Stimulated activated CD4-positive, alpha-beta T cell treated with anti-CD3 and anti-CD28 coated beads, Interleukin-12 subunit alpha, Interleukin-12 subunit beta, amount 100 ng/mL, for 48 hours (primary cell): ENCODE data around the gene OPRL1.

Source experiments
- DNase-seq, 3 donors: peaks; one replicate each; pipeline ENCODE4 v3.0.0-alpha.2; 2020; ENCODE audit warnings: low read depth in 2 of 3, low spot score in 1 of 3

OPRL1 gene

DNA sequence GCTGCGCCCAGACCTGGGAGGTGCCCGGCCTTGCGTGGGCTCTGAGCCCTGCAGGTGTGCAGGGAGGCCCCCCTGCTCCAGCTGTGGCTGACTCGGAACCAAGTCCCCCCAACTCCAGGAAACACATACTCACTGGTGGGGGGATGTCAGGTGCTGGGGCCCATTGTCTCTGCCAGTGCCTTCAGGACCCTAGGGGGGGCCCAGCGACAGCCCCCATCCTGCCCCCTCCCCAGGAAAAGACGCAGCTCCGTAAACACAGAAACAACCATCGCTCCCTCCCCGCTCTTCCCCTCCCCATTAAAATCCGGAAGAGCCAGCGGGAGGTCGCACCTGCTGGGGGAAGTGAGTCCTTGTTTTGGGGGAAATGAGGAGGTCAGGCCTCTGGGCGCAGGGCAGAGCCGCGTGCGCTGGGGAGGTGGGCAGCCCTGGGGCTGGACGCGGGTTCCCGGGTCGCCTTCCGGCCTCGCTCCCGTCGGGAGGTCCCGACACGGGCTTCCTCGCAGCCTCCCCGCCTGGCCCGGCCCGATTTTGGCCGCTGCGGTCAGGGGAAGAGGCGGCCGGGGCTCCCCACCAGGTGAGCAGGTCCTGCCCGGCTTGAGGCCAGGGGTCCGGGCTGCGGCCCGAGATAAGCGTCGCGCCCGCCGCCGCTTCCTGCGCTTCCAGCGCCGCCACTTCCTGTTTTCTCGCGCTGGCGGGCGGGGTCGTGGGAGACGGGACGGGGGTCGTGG lies 37.7 kb upstream of the OPRL1 start:
- DNase-seq, result no peak

DNA sequence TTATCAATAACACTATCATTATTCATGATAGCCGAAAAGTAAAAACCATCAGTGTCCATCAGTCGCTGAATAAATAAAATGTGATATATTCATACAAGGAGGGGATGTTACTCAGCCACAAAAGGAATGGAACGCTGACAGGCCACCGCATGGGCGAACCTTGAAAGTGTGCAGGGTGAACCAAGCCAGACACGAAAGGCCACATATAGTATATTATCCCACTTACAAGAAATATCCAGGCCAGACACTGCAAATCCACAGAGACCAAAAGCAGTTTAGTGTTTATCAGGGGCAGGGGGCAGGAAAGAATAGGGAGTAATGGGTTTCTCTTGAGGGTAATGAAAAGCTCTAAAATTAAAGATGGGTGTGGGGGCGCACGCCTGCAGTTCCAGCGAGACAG lies 36.1 kb upstream of the OPRL1 start:
- no peak for DNase-seq

DNA sequence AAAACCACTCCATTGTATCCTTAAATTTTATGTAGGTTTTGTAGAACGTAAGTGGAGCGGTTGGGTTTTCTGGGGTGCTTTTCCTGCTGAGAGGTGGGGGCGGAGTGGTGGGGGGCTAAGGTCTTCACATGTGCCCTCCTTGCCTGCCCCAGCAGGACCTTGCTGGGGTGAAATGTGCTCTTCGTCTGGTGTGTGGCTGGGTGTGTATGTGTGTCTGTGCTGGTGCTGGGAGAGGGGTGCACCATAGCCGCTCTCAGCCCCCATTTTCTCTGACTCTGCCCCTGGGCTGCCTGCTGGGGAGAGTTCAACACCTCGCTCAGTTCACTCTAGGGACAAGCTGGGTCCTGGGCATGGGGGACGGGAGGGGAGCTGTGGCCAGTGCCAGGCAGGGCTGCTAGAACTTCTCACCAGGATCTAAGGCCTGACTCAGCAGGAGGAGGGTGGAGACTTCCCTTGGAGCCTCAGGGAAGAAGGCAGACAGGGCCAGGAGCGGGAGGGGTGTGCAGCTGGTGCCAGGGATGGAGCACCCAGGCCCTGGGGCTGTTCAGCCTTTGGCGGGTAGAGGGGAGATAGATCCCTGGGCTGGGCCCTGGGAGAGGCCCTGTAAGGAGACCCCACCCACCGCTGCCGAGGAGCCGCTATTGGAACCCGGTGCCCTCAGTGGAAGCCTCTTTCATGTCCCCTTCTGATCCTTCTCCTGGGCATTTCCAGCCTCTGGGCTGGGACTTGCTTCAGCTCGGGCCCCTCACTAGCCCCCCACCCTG lies 35.2 kb upstream of the OPRL1 start:
- DNase-seq, result no peak

DNA sequence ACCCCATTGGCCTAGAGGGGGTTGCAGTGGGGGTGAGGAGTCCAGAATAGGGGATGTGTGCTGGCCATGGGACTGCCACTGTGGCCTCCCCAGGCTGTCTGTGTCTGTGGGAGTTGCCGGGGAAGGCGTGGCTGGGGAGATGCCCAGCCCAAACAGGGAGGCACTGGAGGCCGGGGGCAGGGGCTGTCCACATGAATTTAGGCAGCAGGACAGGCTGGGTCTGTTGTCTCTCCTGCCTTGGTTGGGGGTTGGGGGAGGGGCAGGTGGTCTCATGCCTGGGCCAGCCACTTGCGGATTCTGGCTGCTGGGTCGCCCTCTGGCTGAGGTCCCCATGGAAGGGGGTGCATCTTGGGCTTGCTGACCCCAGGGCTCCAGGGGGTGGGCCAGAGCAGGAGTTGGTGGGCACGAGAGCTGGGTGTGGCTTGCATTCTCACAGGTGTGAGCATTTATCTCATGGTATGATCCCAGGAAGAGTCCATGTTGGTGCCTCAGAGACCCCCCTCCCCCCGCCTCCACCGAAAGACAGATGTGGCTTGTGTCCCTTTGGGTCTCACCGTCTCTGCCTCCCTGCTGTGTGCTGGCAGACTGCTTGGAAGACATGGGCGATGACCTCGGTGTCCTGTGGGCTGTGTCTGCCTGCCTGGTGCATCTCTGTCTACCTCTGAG lies 34.4 kb upstream of the OPRL1 start:
- DNase-seq, result no peak

DNA sequence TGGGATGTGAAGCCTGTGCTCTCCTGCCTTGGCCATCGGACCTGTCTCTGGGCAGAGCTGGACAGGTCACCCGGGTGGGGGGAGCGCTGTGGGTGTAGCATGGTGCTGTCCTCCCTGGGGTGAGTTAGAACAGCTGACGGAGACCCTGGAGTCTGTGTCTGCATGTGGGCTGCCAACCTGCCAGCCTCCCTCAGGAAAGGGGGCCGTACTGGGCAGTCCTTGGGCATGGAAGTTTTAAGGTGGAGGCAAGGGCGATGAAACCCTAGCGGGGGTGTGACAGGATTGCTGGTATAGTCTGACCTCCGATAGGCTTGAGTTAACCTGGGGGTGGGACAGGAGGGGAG lies 32.9 kb upstream of the OPRL1 start:
- no peak for DNase-seq

DNA sequence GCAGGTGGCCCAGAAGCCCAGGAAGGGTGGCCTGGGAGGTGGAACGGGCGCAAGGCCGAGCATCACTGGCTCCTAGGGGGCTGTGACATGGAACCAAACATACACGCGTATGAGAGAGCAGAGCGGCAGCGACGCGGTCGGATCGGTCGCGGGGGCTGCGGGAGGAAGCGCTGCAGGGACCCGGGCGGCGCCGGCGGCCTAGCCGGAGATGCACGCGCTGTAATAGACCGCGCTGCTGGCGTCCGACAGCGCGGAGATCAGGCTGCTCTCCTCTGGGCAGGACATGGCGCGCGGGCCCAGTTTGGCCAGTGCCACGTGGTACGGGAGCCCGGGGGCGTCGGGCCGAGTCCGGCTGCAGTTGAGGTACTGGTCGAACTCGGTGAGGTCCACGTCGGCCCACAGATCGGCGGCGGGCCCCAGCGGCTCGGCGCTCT lies 31.9 kb upstream of the OPRL1 start:
- no peak for DNase-seq

DNA sequence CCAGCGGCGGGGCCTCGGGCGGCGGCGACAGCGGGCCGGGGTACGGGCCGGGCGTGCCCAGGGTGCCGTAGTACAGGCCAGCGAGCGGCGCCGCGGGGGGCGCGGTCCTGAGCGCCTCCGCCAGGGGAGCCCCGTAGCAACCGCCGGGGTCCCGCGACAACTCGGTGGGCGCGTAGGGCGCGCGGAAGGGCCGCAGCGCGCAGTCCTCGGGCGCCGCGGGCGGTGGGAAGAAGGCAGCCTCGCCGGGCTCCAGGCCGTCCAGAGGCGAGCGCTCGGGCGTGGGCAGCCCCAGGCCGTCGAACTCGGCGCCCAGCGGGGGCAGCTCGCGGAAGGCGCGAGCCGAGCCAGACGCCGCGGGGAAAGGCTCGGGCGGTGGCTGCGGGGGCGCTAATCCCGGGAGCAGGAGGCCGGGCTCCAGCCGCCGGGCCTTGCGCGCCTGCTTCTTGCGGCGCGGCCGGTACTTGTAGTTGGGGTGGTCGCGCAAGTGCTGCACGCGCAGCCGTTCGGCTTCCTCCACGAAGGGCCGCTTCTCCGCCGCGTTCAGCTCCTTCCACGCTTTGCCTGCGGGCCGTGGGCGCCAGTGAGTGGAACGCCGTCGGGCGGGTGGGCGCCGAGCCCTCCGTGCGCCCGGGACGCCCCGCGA lies 31.4 kb upstream of the OPRL1 start:
- DNase-seq, result no peak

DNA sequence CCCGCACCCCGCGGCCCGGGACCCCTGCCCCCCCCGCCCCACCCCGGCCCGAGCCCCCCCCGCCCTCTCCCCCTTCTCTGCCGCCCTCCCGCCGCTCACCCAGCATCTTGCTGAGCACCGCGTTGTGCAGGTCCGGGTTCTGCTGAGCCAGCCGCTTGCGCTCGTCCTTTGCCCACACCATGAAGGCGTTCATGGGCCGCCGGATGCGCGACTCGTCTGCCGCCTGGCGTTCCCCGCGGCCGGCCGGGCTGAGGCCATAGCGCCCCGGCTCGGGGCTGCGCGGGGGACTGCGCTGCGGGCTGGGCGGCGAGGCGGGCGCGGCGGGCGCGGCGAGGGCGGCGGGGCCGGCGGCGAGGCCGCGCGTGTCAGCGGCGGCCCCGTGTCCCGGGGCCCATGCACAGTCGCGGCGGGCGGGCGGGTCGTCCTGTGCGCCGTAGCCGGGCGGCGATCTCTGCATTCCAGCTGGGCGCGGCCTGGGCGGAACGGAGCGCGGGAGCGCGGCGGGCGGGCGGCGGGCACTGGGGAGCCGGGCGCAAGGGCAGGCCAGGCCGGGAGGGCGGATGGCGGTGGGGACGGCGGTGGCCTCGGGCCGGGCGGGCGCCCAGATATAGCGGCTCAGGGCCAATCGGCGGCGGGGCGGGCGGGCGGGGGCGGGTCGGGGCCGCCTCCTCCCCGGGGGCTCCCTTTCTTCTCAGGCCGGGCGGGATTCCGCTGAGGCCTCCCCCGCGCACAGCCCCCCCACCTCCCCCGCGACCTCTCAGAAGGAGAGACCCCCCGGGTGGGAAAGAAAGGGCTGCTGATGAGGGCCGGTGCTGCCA lies 30.6 kb upstream of the OPRL1 start, which contains the start of gene SOX18:
SOX18 (minus strand) TSS at position 580 of the 818 bp plus-strand sequence; CDS start at position 457, 123 bp downstream.
- no peak for DNase-seq

DNA sequence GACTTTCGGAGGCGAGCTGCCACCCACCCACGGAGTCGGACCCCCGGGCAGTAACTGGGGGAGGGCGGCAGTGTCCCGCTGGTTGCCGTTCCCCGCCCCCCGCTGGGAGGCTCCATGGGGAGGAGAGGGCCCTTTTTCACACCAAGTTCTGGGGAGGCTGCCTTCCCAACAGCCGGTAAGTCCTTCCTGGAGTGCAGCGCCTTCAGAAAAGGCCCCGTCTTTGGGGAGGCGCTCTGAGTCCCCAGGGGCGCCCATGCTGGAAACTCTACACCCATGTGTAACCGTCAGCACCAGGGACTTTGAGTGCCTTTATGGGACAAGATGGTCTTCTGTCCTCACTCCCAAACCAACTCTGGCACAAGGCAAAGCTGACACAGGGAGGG lies 30.0 kb upstream of the OPRL1 start:
- no peak for DNase-seq

DNA sequence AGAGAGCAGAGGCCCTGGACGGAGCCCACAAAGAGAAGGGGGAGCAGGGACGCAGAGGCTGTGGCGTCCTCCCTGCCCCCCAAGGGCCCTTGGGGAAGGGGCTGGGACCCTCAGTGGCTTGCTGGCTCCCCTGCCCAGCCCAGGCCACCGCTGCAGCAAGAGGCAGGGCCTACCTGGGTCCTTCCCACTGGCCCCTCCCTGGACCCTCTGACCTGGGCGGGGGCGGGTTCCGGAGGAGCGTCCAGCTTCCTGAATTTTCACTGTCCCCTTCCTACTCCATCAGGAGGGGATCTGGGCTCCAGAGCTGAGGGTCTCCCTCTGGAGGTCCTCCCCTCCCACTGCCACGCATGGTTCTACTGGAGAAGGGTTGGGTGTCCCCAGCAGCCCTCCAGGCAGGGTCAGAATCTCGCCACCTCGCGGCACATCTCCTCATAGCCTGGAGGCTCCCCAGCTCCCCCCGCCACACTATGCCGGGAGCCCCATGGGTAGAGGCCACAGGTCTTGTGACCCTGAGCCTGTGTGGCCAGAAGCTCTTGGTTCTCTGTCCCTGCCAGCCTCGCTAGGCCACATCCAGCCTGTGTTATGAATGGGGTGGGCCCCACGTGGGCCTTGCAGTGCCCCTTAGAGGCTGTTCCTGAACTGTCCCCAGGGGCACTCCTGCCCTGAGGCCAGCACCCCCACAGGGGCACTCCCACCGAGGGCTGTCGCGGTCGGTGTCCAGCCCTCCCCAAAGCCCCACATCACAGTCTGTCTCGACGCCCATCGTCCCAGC lies 29.4 kb upstream of the OPRL1 start:
- no peak for DNase-seq

DNA sequence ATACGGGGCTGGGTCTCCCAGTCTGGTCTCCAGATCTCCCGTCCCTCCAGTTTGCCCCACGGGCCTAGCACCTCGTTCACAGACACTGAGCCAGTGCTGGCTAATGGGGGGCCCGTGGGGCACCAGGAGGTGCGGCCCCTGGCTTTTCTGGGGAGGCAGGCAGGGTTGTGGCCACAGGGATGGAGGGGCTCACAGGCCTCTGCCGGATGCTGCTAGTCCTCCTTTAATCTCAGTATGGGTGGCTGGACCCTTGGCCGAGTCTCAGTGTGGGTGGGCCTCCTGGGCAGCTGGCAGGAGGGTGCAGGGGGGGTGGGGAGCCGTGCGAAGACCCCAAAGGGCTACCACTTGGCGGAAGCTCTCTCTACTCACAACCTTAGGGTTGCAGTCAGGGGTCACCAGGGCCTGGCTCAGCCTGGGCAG lies 28.8 kb upstream of the OPRL1 start:
- no peak for DNase-seq

DNA sequence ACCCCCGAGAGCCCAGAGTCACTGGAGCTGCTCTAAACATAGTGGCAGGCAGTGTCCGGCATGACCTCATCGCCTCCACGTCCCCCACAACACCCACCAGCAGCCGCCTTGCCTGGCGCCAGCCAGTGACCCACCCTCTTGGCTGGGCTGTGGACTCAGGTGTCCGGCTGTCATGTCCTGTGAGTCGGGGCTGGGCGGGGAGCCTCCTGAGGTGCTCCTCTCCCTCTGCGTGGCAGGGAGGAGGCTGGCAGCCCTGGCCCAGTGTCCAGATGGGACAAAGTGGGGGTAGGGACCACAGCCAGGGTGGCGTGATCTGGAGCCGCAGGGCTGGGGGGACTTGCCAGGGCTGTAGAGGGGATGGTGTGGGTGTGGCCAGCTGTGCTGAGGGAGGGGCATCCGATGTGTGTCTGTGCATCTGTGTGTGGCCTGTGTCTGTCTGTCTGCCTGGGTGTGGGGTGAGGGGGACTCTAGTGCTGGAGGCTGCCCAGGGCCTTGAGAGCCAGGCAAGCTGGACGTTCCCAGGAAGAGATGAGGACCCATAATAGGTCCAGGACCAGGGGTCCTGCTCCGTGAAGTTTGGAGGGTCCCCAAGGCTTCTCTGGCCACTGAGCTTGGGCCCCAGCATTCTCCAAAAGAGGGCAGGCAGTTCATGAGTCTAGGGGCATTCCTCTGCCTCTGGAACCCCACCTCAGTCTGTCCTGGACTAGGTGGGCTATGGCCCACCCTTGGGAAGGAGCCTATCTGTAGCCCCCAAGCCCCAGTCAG lies 28.1 kb upstream of the OPRL1 start:
- DNase-seq, result no peak

DNA sequence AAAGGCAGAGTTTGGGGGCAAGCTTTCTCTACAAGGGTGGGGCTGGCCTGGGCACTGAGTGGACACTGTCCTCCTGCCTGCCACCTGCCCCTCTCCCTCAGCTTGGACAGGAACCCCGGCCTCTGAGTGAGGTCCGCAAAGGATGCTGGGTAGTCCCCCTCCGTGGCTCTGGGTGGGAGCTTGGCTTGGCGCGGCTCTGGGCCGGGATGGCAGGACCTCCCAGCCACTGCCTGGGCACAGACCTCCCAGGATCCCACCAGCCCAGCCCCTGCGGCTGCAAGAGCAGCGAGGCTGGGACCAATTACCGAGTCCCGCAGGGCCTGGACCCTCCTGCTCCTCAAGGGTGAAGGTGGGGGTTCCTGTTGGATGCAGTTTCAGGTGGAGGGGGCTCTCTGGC lies 27.6 kb upstream of the OPRL1 start:
- no peak for DNase-seq

DNA sequence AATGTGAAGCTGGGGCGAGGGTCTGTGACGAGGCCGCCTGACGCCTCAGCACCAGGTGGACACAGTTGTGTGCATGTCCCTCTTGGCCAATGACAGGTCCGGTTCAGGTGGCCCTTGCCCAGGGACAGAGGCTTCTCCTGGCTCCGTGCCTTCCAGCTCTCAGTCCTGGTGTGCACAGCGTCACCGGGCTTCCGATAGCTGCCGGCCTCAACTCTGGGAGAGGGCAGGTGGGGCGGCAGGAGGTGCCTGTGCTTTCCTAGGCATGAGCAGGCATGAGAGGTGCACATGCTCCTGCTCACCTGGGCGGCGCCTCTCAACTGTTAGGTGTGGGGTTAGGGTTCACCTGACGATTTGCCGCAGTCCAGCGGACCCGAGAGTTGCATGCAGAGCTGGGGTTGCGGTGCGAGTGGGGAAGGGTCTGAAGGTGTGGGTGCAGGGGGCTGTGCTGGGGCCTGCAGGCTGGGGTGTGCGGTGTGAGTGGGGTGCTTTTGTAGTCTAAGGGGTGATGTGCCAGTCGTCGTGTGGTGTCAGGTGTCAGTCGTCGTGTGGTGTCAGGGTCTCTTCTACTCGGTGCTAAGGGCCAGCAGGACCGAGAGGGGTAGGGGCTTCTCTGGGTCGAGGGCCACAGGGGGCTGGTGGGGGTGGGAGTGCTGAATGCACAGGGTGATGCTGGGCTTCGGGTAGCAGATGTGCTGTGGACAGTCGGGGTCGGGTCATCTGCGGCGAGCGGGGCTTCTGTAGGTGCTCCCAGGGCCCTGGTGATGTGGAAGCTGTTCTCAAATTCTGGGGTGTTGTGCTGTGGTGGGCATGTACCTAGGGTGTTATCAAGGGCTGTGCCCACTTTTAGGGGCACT lies 26.7 kb upstream of the OPRL1 start:
- no peak for DNase-seq

DNA sequence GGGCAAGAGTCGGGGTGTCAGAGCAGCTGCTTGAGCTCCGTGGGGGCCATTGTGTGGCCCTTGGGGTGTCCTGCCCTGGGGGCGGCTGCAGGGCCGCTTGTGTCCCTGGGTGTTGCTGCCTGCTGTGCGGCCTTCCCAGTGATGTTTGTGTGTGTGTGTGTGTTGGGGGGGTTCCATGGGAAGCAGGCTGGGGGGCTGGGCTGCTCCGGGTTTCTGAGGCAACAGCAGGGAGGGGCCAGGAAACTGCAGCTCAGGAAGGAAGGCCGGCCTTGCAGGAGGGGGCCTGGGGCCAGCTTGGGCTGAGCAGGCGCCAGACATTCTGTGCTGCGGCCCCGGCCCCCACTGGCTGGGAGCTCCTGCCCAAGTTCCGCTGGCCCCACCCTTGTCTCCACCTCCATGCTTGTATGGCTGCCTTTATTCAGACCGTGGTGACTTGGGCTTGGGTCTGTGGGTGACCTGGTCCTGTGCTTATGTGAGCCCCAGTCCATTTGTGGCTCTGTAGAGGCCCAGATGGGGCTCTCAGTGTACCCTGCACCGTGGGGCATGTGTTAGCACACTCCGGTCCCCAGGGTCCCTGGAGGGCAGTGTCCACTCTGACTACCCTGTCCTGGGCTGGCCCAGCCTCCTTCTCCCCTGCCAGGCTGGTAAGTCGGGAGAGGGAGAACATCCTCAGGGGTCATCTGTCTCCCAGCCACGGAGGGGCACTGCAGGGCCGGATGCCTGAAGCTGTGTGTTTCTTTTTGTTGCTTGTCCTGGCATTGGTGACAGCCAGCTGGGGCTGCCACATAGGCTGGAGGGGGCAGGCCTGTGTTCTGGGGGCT lies 25.8 kb upstream of the OPRL1 start:
- no peak for DNase-seq

DNA sequence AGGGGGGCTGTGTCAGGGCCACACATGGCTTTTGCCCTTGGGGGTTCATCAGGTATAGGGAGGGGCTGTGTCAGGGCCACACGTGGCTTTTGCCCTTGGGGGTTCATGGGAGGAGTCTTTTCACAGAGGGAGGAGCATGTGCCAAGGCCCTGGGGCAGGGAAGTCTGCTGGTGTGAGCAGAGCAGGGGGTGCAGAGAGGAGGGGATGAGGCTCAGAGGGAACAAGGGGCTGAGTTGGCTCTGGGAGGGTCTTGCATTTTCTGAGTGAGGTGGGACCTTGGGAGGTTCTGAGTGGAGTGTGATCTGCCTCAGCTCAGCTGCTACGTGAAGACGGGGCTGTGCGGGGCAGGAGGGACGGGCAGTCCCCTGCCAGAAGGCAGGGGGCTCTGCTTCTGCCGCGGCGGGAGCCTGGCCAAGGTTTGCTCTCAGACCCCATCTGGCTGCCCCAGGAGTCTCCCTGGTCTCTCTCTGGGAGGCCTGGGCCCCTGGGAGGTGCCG lies 24.4 kb upstream of the OPRL1 start:
- no peak for DNase-seq

DNA sequence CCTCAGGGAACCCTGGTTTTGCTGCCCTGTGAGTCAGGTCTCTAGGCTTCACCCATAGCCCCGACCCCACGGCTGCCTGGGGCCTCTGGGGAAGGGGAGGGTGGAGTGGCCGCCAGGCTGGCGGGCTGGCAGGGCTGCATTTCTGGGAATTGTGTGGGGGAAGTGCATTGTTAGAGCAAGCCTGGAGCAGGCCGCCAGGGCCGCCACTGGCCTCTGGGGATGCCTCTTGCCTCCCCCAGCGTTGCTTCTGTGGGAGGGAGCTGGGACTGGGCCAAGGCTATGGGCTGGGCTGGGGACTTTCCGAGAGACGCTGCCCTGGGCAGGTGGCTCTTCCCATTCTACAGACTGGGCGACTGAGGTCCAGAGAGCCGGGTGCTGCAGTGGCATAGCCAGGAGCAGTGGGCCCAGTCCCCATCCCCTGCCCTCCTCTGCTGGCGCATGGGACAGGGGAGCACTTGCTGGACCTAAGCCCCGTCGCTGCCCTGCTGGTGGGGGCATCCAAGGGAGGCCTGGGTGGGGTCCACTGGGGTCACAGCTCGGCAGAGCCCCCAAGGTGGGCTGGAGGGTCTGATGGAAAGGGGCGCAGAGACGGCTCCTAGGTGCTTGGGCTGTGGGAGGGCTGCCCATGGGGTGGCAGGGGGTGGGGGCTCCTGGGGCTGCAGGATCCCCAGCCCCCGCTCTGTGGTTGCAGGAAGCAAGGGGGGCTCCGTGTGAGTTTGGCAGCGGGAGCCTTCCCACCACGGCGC lies 23.8 kb upstream of the OPRL1 start:
- DNase-seq, result no peak
